HAP-1 (cell line): ENCODE measurements around the gene TBC1D5.

Experiments used
- DNase-seq, 2 experiments: peaks; one replicate each; pipeline ENCODE4 v3.0.0-alpha.2; 2016 to 2020; ENCODE audit warnings: low spot score in 2 of 2
- H3K27me3 ChIP-seq: fragments of 250-450 bp; sonication (Bioruptor Pico); 2 replicates; pipeline ENCODE4 v1.5.1; 2020; ENCODE audit warnings: low read depth, mild to moderate bottlenecking, moderate library complexity
- H3K36me3 ChIP-seq: fragments of 250-450 bp; sonication (Bioruptor Pico); replicated peaks from 2 replicates; pipeline ENCODE4 v1.5.1; 2020; ENCODE audit warnings: mild to moderate bottlenecking
- H3K4me1 ChIP-seq: fragments of 250-450 bp; sonication (Bioruptor Pico); 2 replicates; pipeline ENCODE4 v1.5.1; 2020; ENCODE audit warnings: mild to moderate bottlenecking
- H3K4me3 ChIP-seq: fragments of 250-450 bp; sonication (Bioruptor Pico); 2 replicates; pipeline ENCODE4 v1.5.1; 2020; ENCODE audit warnings: mild to moderate bottlenecking, moderate library complexity
- H3K9me3 ChIP-seq: fragments of 250-450 bp; sonication (Bioruptor Pico); 2 replicates; pipeline ENCODE4 v1.5.1; 2020; ENCODE audit warnings: mild to moderate bottlenecking, moderate library complexity
- in situ Hi-C: fragments of 300-500 bp; cut with MboI; formaldehyde crosslinking; loops from 3 replicates; pipeline ENCODE4 v1.14.3; 2020; ENCODE audit warnings: low sequenced_read_pairs, inconsistent platforms, mixed read lengths

Gene TBC1D5

DNA sequence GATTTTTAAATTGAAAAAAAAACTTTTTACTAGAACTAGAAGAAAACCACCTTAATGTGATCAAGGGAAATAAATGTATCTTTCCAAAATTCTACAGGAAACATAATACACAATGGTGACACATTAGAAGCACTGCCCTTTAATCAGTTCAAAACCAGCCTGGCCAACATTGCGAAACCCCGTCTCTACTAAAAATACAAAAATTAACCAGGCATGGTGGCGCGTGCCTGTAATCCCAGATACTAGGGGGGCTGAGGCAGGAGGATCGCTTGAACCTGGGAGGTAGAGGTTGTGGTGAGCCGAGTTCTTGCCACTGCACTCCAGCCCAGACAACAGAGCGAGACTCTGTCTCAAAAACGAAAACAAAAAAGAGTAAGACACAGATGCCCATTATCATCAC is 134.5 kb downstream of the TBC1D5 start:
- H3K27me3 ChIP-seq: no peaks in the 10 kb centered on the region

GRCh38 chr3:17605934-17606333 is 136.5 kb downstream of the TBC1D5 start:
- Histone ChIP-seq H3K4me1 (no peaks in the 10 kb centered on the region), H3K9me3 (no peaks in the 10 kb centered on the region)
- in situ Hi-C loops: no loop called here

More for the DNA sequence above, 134.5 kb downstream of the TBC1D5 start:
- no peaks in the 10 kb centered on the region for H3K36me3 ChIP-seq
- DNase-seq: no peak
- no peak overlapping the region for H3K4me3 ChIP-seq
- in situ Hi-C loops: no loop called here
- H3K4me1 ChIP-seq: no peaks in the 10 kb centered on the region
- no peaks in the 10 kb centered on the region for H3K9me3 ChIP-seq

DNA sequence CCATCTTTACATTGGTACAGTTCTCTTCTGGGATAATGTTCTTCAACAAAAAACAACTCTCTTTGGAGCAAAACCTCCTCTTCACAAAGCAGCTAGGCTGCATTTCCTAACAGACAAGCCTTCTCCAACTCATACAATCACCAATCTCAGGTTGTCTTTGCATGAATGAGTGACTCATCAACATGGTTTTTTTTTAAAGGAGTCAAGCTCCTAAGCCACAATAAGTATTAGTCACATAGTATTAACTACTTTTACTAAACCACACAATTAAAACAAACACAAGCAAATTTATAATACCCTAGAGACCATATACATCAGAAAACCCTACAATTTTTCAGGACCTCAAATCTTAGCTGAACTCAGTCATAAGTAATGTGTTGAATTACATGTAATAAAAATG is 137.4 kb downstream of the TBC1D5 start:
- Histone ChIP-seq H3K4me1 (no peaks in the 10 kb centered on the region), H3K4me3 (no peak overlapping the region), H3K9me3 (no peaks in the 10 kb centered on the region), H3K27me3 (no peaks in the 10 kb centered on the region), H3K36me3 (no peaks in the 10 kb centered on the region)
- no peak for DNase-seq
- in situ Hi-C loops: no loop called here

More at GRCh38 chr3:17605934-17606333, 136.5 kb downstream of the TBC1D5 start:
- no peak for DNase-seq
- no peaks in the 10 kb centered on the region for H3K27me3 ChIP-seq
- H3K36me3 ChIP-seq: no peaks in the 10 kb centered on the region
- H3K4me3 ChIP-seq: no peak overlapping the region

DNA sequence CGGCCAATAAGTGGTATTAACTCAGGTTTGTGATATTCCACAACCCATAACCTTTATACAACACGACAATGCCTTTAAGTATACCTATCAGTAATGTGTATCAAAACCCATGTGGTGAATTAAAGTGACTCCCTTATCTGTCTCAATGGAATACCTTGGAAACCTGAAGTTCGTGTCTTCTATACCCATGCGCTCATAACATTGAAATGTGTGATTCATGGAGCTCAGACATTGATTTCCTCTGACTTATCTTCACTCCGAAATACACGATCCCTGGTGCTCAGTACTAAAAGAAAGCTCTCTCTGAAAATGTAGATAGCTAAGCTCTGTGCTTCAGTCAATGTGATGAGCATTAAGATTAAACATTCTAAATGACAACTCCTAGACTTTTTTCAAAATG is 140.3 kb downstream of the TBC1D5 start:
- Histone ChIP-seq H3K36me3 (no peaks in the 10 kb centered on the region), H3K4me3 (no peak overlapping the region), H3K9me3 (no peaks in the 10 kb centered on the region), H3K4me1 (no peaks in the 10 kb centered on the region), H3K27me3 (no peaks in the 10 kb centered on the region)
- no peak for DNase-seq
- in situ Hi-C loops: no loop called here

DNA sequence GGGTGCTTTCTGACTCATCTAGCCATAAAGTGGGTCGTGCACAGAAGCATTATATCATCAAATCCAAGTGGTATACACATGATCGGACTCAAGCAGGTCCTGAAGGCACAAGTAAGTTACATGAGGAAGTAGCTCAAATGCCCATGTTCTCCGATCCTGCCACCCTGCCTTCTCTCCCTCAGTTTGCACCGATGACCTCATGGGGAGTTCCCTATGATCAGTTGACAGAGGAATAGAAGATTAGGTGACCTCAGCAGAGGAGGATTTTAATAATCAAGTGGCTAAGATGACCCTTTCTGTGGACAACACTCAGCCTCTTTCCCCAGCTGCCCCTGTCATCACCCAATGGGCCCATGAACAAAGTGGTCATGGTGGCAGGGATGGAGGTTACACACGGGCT is 149.5 kb downstream of the TBC1D5 start:
- in situ Hi-C loops: no loop called here
- DNase-seq: no peak
- Histone ChIP-seq H3K4me3 (no peak overlapping the region), H3K9me3 (peaks cover 5% of the 10 kb centered on the region; the same call in 1 of the 2 replicates), H3K4me1 (no peaks in the 10 kb centered on the region), H3K36me3 (no peaks in the 10 kb centered on the region), H3K27me3 (no peaks in the 10 kb centered on the region)

- H3K4me1 ChIP-seq: no peaks in the 10 kb centered on the region
- no peak for DNase-seq
- H3K27me3 ChIP-seq: no peaks in the 10 kb centered on the region
- H3K36me3 ChIP-seq: no peaks in the 10 kb centered on the region
- H3K9me3 ChIP-seq: peaks cover 5% of the 10 kb centered on the region; the same call in 1 of the 2 replicates
- no peak overlapping the region for H3K4me3 ChIP-seq
- in situ Hi-C loops: no loop called here
Observed at GRCh38 chr3:17590465-17590864, 152.0 kb downstream of the TBC1D5 start.

DNA sequence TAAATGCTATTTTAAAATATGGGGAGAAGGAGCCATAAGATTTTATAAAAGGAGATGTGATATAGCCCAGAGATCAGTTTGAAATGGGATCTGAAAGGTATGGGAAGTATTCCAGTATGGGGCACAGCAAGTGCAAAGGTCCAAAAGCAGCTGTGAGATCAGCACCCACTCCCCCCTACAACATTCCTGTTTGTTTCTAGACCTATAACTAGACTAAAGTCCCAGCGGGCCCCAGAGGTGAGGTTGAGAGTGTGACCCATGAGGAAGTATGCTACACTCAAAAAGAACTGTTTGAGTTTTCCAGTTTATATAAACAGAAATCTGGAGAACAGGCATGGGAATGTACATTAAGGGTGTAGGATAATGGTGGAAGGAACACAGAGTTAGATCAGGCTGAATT is 152.5 kb downstream of the TBC1D5 start:
- H3K27me3 ChIP-seq: no peaks in the 10 kb centered on the region
- peaks cover 5% of the 10 kb centered on the region; the same call in 1 of the 2 replicates for H3K9me3 ChIP-seq
- no peaks in the 10 kb centered on the region for H3K4me1 ChIP-seq
- no peak for DNase-seq
- no peak overlapping the region for H3K4me3 ChIP-seq
- H3K36me3 ChIP-seq: no peaks in the 10 kb centered on the region
- in situ Hi-C loops: no loop called here

GRCh38 chr3:17588422-17588821 is 154.0 kb downstream of the TBC1D5 start:
- no peaks in the 10 kb centered on the region for H3K4me1 ChIP-seq
- H3K27me3 ChIP-seq: no peaks in the 10 kb centered on the region
- H3K4me3 ChIP-seq: no peak overlapping the region
- DNase-seq: no peak
- in situ Hi-C loops: no loop called here
- H3K36me3 ChIP-seq: no peaks in the 10 kb centered on the region
- H3K9me3 ChIP-seq: peaks cover 5% of the 10 kb centered on the region; the same call in 1 of the 2 replicates

- Histone ChIP-seq H3K4me1 (no peaks in the 10 kb centered on the region), H3K27me3 (no peaks in the 10 kb centered on the region), H3K4me3 (no peak overlapping the region), H3K36me3 (no peaks in the 10 kb centered on the region), H3K9me3 (peaks cover 5% of the 10 kb centered on the region; the same call in 1 of the 2 replicates)
- in situ Hi-C loops: no loop called here
- DNase-seq: no peak
Observed at GRCh38 chr3:17585394-17586325, 156.8 kb downstream of the TBC1D5 start.

- no peaks in the 10 kb centered on the region for H3K9me3 ChIP-seq
- no peaks in the 10 kb centered on the region for H3K4me1 ChIP-seq
- H3K36me3 ChIP-seq: no peaks in the 10 kb centered on the region
- no peak for DNase-seq
- in situ Hi-C loops: no loop called here
- no peaks in the 10 kb centered on the region for H3K27me3 ChIP-seq
- no peak overlapping the region for H3K4me3 ChIP-seq
Observed at GRCh38 chr3:17584066-17584465, 158.4 kb downstream of the TBC1D5 start.

DNA sequence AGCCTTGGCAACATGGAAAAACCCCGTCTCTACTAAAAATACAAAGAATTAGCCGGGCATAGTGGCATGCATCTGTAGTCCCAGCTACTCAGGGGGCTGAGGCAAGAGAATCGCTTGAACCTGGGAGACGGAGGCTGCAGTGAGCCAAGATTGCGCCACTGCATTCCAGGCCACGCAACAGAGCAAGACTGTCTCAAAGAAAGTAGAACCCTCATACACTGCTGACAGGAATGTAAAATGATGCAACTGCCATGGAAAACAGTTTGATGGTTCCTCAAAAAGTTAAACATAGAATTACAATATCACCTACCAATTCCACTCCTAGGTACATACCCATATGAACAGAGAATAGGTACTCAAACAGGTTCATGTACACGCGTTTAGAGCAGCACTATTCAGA is 158.9 kb downstream of the TBC1D5 start:
- Histone ChIP-seq H3K4me3 (no peak overlapping the region), H3K27me3 (no peaks in the 10 kb centered on the region), H3K4me1 (no peaks in the 10 kb centered on the region), H3K36me3 (no peaks in the 10 kb centered on the region), H3K9me3 (no peaks in the 10 kb centered on the region)
- DNase-seq: no peak
- in situ Hi-C loops: no loop called here

DNA sequence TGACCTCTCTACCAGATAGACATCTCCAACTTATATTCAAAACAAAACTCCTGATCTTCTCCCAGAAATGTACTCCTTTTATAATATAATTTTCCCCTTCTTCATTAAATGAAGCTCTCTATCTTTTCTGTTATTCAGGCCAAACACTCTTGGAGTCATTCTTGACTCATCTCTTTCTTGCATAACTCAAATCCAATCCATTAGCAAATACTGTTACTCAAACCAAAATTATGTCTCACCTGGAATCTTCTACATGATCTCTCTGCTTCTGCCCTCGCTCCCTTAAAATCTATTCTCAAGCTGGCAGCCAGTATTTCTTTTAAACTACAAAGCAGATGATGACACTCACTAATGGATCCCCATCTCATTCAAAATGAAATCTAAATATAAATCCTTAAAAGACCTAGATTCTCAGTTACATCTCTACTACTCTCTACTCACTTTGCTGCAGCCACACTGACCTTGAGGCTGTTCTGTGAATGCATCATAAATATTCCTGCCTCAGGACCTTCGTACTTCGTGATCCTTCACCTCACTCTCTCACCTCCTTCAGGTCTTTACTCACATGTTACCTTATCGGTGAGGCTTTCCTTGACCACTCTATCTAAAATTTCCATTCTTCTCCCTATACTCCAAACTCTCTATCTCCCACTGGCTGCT is 160.9 kb downstream of the TBC1D5 start:
- no peak overlapping the region for H3K4me3 ChIP-seq
- peaks cover 4% of the 10 kb centered on the region; the same call in 1 of the 2 replicates for H3K4me1 ChIP-seq
- no peaks in the 10 kb centered on the region for H3K36me3 ChIP-seq
- H3K9me3 ChIP-seq: no peaks in the 10 kb centered on the region
- no peak for DNase-seq
- H3K27me3 ChIP-seq: no peaks in the 10 kb centered on the region
- in situ Hi-C loops: no loop called here

DNA sequence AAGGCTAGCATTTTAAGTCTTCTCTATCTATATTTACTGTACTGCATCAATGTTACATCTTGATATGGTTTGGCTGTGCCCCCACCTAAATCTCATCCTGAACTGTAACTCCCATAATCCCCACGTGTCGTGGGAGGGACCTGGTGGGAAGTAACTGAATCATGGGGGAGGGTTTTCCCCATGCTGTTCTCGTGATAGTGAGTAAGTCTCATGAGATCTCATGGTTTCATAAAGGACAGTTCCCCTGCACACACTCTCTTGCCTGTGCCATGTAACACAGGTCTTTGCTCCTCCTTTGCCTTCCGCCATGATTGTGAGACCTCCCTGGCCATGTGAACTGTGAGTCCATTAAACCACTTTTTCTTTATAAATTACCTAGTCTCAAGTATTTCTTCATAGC is 161.5 kb downstream of the TBC1D5 start:
- Histone ChIP-seq H3K4me3 (no peak overlapping the region), H3K27me3 (no peaks in the 10 kb centered on the region), H3K9me3 (no peaks in the 10 kb centered on the region), H3K36me3 (no peaks in the 10 kb centered on the region), H3K4me1 (peaks cover 4% of the 10 kb centered on the region; the same call in 1 of the 2 replicates)
- no peak for DNase-seq
- in situ Hi-C loops: no loop called here
